Left ventricle myocardium superior (tissue), 1 donor: ENCODE data around the gene ZNF136. TPM values are rescaled to one million over a fixed set of nuclear protein-coding genes. Genes with fewer than 3 reads are reported as not detected.

Experiments used
- ATAC-seq: fragments of 200-7000 bp; cut with Tn5 transposase; one replicate; pipeline ENCODE4 v1.9.1; 2020; ENCODE audit warnings: mild to moderate bottlenecking, moderate library complexity
- DNase-seq: peaks from one replicate; pipeline ENCODE4 v3.0.0-alpha.2; 2020
- intact Hi-C: fragments of 100-400 bp; cut with micrococcal nuclease; formaldehyde crosslinking; loops from one replicate; pipeline ENCODE4 v1.11.0; 2022
- long read RNA-seq: library from polyadenylated mRNA; unstranded; transcript quantifications from one replicate; pipeline ENCODE4 v2.0.0, GENCODE V29; 2021
- total RNA-seq: library from RNA; stranded (reverse); fragmentation: NEBNext Ultra II Directional; extraction: Animal tissue kit (Norgen Biotek cat#: 25700); gene quantifications from one replicate; pipeline ENCODE4 v1.2.1, GENCODE V29; 2021
- donor health status: DM: no; HTN: yes; CAD: no; lungs with severe emphysema.

ZNF136 gene
- 5.0 TPM for total RNA-seq
- long read RNA-seq, transcript ZNF136-201 (4 exons, 3,643 nt) = major isoform, 5 of 6 reads
- long read RNA-seq, partial matches to known transcripts = 0 of 6 reads
- long read RNA-seq, other reads (novel, unspliced or antisense) = 1 of 6 reads

DNA sequence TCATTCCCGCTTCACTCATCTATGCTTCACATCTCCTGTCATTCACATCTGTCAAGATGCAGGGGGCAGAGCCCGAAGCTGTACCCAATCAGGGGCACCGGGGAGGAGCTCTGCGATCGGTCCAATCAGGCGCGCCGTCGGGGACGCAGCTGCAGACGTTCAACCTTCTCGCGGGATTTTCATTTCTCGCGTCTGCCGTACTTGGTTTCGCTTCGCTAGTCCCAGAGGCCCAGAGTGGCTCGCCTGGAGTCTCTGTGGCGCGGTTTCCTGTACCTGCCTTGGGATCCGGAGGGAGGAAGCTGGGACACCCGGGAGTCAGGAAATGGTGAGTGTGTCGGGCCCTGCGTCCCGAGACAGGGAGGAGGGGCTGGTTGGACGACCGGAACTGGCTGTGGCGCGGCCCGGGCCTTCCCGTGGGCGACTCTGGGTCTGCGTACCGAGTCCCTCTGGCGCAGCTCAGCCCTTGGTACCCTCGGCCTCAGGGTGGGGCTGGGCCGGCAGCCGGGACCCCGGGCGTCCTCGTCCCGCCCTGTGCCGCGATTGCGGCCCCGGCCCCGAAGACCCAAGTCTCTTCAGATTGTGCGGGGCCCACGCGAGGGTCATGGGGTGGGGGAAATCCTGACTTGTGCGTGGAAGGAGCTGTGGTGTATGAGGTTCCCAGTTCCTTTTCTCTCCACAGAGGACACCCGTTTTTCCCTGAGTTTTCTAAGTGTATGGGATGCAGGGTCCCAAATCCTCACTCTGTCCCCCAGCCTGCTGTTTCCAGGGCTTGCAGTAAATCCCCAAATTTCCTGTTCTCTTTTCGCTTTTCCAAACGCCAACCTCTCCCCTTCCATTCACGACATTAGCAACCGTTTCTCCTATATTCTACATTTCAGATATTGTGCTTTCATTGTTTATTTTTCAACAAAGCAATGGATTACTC, at the start of gene ZNF136:
TSS of gene ZNF136 (plus strand) at position 215 of the 925 bp plus-strand sequence. CDS start at position 323, 108 bp downstream.
- ATAC-seq = peak; percentile 99
- intact Hi-C loops = no loop called here
- DNase-seq = peak; percentile 96

DNA sequence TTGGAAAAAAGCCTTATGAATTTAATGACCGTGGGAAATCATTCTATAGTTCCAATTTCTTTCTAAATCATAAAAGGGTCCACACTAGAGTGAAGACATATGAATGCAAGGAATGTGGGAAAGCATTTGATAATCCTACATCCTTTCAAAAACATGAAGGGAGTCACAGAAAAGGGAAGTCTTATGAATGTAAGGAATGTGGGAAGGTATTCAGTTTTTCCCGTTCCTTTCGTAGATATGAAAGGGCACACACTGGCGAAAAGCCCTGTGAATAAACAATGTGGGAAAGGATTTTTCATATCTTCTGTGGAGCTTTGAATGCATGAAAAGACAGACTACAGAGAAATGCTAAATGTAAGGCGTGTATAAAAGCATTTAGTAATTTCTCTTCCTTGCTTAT, 49.8 kb upstream of the ZNF136 start:
- intact Hi-C loops = no loop called here
- ATAC-seq (no peak), DNase-seq (no peak)

DNA sequence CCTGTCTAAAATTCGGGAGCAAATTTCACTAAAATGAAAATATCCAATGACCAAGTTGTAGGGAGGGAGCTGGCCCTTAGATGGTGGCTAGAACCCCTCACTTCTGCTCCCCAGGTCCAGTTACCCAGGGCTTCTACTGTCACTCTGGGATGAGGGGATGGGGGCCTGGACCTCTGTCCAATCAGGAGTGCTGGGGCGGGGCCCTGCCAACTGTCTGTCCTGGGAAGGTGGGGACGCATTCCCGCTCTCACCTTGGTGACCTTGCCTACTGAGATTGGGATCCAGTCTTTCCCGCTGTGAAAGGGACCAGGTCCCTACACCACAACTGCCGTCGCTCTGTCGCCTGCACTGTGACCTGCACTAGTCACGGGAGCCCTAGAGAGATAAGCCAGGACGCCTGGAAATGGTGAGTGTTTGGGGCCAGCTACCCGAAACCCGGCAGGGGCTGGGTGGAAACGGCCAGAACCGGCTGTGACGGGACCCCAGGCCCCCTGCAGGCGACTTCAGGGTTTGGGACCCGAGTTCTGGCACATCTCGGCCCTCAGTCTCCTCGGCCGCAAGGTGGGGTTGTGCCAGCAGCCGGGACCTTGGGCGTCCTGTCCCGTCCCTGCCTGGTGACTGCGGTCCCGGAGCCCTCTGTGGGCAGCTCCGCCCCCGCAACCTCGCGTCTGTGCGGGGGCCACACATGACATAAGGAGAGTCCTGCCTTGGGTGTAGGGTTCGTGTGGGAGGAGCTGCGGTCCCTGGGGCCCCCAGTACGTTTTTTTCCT, 45.5 kb upstream of the ZNF136 start:
- ATAC-seq (peak; percentile 45), DNase-seq (no peak)
- intact Hi-C loops = no loop called here

DNA sequence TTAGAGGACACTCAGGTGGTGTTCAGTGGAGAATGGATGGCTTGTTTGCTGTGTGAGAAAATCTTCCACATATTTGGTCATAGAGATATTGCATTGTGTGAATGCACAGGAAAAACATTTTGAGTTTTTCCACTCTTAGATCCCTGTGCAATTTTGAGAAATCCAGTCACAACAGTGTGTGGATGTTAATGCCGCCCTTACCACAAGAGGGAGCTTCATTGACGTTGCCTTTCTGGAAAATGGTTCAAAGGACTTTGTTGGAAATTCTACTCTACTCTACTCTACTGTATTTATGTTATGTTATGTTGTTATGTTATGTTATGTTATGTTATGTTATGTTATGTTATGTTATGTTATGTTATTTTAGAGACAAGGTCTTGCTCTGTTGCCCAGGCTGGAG, 36.2 kb upstream of the ZNF136 start:
- DNase-seq (no peak), ATAC-seq (no peak)
- intact Hi-C loops = no loop called here

DNA sequence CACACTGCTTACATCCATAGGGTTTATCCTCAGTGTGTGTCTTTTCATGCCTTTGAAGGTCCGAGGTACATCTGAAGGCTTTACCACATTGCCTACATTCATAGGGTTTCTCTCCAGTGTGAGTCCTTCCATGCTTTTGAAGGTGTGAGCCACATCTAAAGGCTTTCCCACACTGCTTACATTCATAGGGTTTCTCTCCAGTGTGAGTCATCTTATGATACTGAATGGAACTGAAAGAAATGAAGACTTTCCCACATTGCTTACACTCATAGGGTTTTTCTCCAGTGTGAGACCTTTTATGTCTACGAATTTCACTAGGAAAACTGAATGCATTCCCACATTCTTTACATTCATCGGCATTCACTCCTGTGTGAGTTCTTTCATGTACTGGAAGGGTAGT, 29.8 kb upstream of the ZNF136 start:
- ATAC-seq (no peak), DNase-seq (no peak)
- intact Hi-C loops = no loop called here

DNA sequence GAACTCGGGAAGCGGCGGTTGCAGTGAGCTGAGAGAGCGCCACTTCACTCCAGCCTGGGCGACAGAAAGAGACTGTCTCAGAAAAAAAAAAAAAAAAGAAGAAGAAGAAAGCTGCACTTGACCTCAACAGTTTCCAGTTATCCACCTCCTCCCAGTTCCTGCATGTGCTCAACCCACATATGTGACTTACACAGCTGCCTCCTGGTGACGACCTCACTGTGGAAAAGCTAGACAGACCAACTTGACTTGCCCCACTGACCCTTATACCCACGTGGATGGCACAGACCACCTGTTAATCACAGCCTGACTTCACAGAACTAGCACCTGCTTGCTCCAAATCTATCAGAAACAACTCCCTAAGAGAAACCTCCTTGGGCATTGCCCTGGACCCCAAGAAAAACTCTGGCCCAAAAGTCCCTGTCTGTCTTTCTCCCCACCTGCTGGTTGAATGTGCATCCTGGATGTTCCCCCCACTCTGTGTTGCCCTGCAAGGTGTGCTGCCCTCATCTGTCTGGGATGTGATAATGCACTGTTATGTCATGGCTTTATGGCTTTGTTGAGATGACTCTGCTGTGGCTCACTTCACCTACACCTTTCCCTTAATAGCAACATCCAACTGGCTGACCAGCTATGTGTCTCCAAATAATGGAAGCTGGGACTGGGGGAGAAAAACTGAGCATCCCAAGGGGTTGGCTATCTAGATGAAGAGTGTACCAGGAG, 25.5 kb upstream of the ZNF136 start:
- DNase-seq (no peak), ATAC-seq (no peak)
- intact Hi-C loops = no loop called here

DNA sequence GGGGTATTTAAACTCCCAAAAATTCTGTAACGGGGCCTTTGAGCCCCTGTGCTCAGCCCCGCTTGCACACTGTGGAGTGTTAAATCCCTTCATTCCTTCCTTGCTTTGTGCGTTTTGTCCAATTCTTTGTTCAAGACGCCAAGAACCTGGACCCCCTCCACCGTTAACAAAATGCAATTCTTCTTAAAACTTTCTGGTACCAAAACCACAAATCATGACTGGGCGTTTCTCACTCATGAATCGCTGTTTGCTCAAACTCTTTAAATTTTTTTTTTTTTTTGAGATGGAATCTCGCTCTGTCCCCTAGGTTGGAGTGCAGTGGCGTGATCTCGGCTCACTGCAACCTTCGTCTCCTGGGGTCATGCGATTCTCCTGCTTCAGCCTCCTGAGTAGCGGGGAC, 23.6 kb upstream of the ZNF136 start:
- intact Hi-C loops = no loop called here
- no peak for ATAC-seq
- DNase-seq = no peak

DNA sequence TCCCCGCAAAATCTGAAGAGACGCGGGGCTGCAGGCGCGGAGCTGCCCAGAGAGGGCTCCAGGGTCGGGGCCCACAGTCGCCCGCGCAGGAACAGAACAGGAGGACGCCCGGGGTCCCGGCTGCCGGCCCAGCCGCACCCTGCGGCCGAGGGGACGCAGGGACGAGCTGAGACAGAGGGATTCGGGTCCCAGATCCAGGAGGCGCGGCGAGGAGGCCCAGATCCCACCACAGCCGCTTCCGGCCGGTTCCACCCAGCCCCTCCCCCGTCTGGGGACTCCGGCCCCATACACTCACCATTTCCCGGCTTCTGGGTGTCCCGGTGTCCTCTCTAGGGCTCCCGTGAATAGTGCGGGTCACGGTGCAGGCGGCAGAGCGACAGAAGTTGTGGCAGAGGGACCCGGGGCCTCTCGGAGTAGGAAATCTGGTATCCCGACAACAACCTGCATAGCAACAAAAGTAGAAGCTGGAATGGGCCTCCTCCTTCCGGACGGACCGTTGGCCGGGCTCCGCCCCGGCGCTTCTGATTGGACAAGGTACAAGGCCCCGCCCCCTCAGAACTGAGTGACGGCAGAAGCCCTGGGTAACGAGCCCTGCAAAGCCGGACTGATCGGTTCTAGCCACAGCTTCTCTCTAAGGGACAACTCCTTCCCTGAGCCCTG, 22.9 kb upstream of the ZNF136 start, which contains the start of gene ZNF20:
TSS of gene ZNF20 (minus strand) at position 466 of the 660 bp plus-strand sequence. CDS start at position 298, 168 bp downstream.
- DNase-seq (peak; percentile 97), ATAC-seq (peak; percentile 99)
- intact Hi-C loops = loop anchor here (10.0 kb wide), 1 partner anchor 255 kb away; the partner anchor contains the start of gene ZNF69

DNA sequence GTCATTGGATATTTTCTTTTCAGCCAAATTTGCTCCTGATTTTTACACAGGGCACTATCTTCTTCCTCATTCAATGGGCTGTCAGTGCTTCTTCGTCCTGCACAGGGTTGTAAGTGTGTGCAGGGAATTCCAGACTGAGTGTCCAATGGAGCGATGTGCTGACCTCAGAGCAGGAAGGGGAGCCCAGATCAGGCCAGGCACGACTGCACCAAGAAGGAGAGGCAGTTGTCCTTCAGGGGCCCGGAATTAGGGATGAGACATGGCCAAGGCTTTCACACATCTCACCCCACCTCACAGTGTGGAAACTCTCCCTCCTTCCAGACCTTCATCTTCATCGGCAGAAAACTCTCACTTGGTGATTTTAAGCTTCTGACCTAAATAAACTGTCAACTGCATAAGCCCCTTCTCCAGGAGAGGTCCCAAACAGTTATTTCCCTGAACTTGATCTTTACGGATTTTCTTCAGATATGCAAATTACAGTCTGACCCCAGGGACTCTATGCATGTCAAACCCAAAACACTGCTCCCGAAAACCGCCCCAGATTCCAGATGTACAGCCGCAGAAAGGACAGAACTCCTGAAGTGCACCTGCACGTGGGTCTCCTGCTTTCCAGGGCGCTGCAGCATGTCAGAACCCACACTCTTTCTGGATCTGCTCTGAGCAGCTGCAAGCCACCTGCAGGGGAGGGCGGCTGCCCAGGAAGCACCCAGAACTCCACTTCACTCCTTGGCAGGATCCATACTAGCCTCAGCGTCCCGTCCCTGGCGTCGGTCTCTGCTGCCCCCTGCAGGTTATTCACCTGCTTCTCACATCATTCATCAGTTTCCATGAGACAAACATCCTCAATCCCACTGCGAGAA, 22.1 kb upstream of the ZNF136 start:
- intact Hi-C loops = loop anchor here (10.0 kb wide), 1 partner anchor 256 kb away; the partner anchor contains the start of gene ZNF69
- DNase-seq (peak; percentile 92), ATAC-seq (peak; percentile 90)

DNA sequence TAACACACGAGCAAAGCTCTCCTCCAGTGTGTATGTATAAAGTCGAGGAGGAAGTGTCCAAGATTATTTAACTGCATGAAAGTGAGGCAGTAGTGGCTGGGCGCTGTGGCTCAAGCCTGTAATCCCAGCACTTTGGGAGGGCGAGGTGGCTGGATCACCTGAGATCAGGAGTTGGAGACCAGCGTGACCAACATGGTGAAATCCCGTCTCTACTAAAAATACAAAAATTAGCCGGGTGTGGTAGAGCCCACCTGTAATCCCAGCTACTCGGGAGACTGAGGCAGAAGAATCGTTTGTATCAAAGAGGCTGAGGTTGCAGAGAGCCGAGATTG, 21.5 kb upstream of the ZNF136 start:
- intact Hi-C loops = loop anchor here (10.0 kb wide), 1 partner anchor 257 kb away; the partner anchor contains the start of gene ZNF69
- ATAC-seq (no peak), DNase-seq (no peak)

DNA sequence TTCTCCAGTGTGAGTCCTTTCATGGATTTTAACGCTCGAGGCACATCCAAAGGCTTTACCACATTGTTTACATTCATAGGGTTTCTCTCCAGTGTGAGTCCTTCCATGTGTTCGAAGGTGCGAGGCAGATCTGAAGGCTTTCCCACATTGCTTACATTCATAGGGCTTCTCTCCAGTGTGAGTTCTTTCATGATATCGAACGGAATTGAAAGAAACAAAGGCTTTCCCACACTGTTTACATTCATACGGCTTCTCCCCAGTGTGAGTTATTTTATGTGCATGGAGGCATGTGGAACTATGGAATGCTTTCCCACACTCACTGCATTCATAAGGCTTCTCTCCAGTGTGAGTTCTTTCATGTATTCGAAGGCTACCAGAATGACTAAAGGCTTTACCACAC, 17.5 kb upstream of the ZNF136 start:
- no peak for DNase-seq
- no peak for ATAC-seq
- intact Hi-C loops = loop anchor here (10.0 kb wide), 1 partner anchor 261 kb away; the partner anchor contains the start of gene ZNF69

DNA sequence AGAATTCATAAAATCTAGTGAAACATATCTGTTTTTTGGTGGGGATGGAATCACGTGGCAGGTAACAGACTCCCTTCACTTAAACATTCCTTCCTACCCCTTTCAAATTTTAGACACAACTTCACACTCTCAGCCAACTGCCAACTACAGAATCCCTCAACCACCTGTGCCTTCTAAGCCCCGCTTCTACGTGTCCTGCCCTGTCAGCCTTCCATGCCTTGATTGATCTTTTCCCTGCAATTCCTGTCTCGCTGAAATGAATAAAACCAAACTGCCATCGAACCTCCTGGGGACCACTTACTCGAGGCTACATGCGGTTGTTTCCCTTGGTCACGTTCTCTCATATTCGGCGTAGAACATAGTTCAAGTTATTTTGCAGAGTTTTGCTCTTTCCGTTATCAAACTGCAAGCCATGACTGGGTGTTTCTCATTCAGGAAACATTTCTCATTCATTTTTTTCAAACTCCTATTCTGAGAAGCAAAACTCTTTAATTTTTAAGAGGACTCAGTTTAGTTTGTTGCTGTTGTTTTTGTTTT, 7.5 kb upstream of the ZNF136 start:
- DNase-seq = no peak
- no peak for ATAC-seq

DNA sequence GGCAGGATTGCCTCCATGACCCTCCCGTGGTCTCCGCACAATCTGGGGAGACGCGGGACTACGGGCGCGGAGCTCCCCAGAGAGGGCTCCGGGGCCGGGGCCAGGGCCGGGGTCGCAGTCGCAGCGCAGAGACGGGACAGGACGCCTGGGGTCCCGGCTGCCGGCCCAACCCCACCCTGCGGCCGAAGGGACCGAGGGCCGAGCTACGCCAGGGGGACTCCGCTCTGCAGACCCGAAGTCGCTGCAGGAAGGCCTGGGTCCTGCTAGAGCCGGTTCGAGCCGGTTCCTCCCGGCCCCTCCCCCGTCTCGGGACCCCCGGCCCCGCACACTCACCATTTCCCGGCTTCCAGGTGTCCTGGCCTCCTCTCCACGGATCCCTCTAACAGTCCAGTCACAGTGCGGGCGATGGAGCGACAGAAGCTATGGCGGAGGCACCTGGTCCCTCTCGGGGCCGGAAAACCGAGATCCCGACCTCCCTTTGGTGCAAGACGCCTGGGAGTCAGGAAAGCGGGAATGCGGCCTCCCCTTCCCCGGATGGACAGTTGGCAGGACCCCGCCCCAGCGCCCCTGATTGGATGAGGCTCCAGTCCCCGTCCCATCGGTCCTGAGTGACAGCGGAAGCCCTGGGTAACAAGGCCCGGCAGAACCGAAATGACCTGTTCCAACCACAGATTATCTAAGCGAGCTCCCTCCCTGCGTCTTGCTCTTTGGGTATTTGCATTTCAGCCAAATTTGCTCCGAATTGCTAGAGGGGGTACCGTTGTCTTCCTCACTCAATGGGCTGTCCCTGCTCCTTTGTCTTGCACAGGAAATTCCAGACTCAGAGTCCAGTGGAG, 6.5 kb upstream of the ZNF136 start, which contains the start of gene ZNF625:
TSS of gene ZNF625 (minus strand) at position 512 of the 836 bp plus-strand sequence. CDS start at position 336, 176 bp downstream.
- ATAC-seq (peak; percentile 99), DNase-seq (peak; percentile 93)
- intact Hi-C loops = no loop called here

More for the DNA sequence above, 7.5 kb upstream of the ZNF136 start:
- intact Hi-C loops = no loop called here

DNA sequence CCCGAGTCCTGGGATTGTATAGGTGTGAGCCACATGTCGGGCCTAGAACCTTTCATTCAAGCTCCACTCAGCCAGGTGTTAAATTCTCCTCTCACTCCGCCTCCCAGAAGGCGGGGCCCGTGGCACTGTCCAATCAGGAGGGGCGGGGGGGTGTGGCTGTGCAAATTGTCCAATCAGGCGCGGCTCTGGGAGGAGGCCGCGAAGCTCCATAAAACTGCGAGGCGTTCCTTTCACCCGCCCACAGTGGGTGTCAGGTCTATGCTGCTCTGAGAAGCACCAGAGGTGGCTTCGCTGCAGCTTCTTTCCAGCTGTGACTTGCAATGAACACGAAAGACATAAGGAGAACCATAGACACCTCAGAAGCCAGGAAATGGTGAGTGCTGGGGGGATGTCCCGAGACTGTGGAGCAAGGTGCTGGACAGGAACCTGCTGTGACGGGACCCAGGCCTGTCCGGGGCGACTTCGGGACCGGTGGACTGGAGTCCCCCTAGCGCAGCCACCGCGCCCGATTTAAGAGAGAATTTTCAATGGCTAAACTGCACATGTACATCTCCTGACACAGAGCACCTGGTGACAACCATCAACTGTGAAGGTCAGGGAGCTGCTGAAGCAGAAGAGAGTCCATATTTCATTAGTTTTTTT, 3.0 kb upstream of the ZNF136 start:
- intact Hi-C loops = no loop called here
- ATAC-seq (no peak), DNase-seq (no peak)

DNA sequence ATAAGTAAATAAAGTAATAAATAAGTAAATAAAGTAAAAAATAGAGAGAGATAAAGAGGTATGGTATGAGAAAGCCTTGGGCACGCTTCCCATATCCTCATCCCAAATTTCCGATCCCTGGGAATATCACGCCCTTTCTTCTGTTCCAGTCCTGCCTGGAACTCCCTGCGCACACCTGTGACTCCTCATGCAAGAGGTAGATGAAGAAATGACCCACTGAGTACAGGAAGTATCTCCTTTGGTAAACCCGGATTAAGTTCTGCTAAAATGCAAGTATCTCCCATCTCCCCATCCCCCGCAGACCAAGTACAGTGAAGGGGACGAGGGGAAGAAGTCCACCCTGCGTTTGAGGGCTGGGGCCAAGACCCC, 399 bp upstream of the ZNF136 start:
- DNase-seq = no peak
- no peak for ATAC-seq
- intact Hi-C loops = no loop called here

DNA sequence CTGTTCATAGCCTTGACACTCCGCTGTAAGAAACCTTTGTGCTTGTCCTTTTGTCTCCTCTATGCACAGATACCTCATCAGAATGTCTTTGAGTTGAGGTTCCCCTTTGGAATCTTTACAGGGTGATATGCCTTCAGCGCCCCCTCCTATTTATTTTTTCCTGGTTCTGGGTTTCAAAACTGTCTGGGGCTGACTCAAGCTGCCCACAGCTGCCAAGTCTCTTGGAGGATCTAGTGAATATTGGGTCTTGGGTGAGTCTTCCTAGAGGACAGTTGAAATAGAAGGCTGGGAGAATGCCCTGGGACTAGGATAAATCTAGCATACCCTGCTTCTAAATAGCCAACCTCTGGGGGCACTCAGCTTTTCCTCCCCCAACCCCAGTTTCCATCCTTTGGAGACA, 930 bp downstream of the ZNF136 start:
- DNase-seq (no peak), ATAC-seq (no peak)
- intact Hi-C loops = no loop called here
